Panc1 (cell line): ENCODE data around the gene GRIP1.

Source experiments
- CTCF ChIP-seq: fragments of 450-650 bp; IDR thresholded peaks from 2 replicates; pipeline ENCODE4 v1.5.1; 2017; ENCODE audit warnings: mild to moderate bottlenecking
- REST ChIP-seq, 2 experiments: IDR thresholded peaks; 2 replicates each; pipeline ENCODE4 v1.6.1; 2011 to 2012; ENCODE audit warnings: low read depth in 2 of 2, control low read depth in 1 of 2, low read length in 1 of 2, mild to moderate bottlenecking in 1 of 2, moderate library complexity in 1 of 2; ENCODE audit not compliant: insufficient read depth in 1 of 2
- TCF7L2 ChIP-seq: IDR thresholded peaks from 2 replicates; pipeline ENCODE4 v1.6.1; 2011; ENCODE audit warnings: mild to moderate bottlenecking, low read depth, low read length, inconsistent platforms

DNA sequence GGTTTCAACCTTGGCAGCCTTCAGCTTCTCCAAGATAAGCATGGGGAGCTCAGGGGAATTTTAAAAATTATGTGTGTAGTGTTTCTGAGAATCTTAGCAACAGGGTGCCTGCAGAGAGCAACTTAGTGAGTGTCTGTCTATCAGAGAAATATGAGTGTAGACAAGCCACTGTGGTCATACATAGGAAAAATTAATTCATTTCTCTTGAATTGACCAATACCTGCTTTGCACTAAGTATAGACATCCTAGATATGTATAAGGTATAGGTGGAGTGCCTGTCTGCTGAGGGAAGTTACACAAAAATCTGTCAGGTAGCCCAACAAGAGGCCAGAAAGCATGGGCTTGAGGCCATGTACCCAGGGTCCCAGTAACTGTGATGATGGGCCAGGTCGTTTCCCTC lies 355.9 kb downstream of the GRIP1 start:
- TF ChIP-seq CTCF (no peak), REST (IDR thresholded peaks at IDR 0.05; ENCODE audit: insufficient read depth in 1 of 2, low read depth in 2 of 2, low read length in 1 of 2) (no peak), TCF7L2 (no peak)
